SU-DHL-6 (cell line): ENCODE data around the gene BEND3.
A peak's percentile ranks its signal among the peaks of the same experiment; 100 is the strongest.

Experiments
- H2AFZ ChIP-seq: fragments of 200-600 bp; sonication (generic); 2 replicates; pipeline ENCODE4 v1.6.1; 2014; ENCODE audit warnings: low read depth, mild to moderate bottlenecking, moderate library complexity, mixed read lengths, antibody characterized with exemption, low read length; ENCODE audit not compliant: severe bottlenecking
- H3F3A ChIP-seq: fragments of 200-600 bp; shearing (Covaris generic); 2 replicates; pipeline ENCODE4 v1.6.0; 2016; ENCODE audit warnings: antibody characterized with exemption, mild to moderate bottlenecking; ENCODE audit not compliant: insufficient read depth
- H3K27ac ChIP-seq: fragments of 200-600 bp; sonication (generic); 2 replicates; pipeline ENCODE4 v1.5.1; 2016; ENCODE audit warnings: low read depth, mild to moderate bottlenecking, low read length, moderate library complexity, mixed read lengths
- H3K27me3 ChIP-seq: fragments of 200-600 bp; sonication (generic), shearing (Covaris generic); 2 replicates; pipeline ENCODE4 v1.6.0; 2014; ENCODE audit warnings: mild to moderate bottlenecking, low read length
- H3K36me3 ChIP-seq: fragments of 200-600 bp; sonication (generic); 2 replicates; pipeline ENCODE4 v1.6.1; 2014; ENCODE audit warnings: mild to moderate bottlenecking, low read length, mixed read lengths
- H3K4me2 ChIP-seq: fragments of 300-600, 200-600 bp; shearing (Covaris generic), sonication (generic); 2 replicates; pipeline ENCODE4 v1.6.0; 2014; ENCODE audit warnings: low read length, low read depth, mild to moderate bottlenecking; ENCODE audit not compliant: poor library complexity, severe bottlenecking
- H3K4me3 ChIP-seq: fragments of 200-600 bp; sonication (generic); 2 replicates; pipeline ENCODE4 v1.5.1; 2014; ENCODE audit warnings: antibody characterized with exemption, low read length, mild to moderate bottlenecking, mixed read lengths; ENCODE audit not compliant: insufficient read depth, poor library complexity, severe bottlenecking
- H3K79me2 ChIP-seq: fragments of 200-600 bp; sonication (generic); 2 replicates; pipeline ENCODE4 v1.6.1; 2014; ENCODE audit warnings: mild to moderate bottlenecking, low read length, moderate library complexity; ENCODE audit not compliant: insufficient read depth
- H3K9ac ChIP-seq: fragments of 200-600 bp; sonication (generic); 2 replicates; pipeline ENCODE4 v1.7.0; 2014; ENCODE audit warnings: mild to moderate bottlenecking, low read length
- H3K9me2 ChIP-seq: fragments of 200-600 bp; sonication (generic); replicated peaks from 2 replicates; pipeline ENCODE4 v1.6.1; 2014; ENCODE audit warnings: low read length; ENCODE audit not compliant: insufficient read depth
- H3K9me3 ChIP-seq: fragments of 200-600 bp; sonication (generic); 2 replicates; pipeline ENCODE4 v1.6.1; 2014; ENCODE audit warnings: low read length, mixed read lengths; ENCODE audit not compliant: insufficient read depth
- H4K20me1 ChIP-seq: fragments of 200-600 bp; sonication (generic); 2 replicates; pipeline ENCODE4 v1.6.1; 2014; ENCODE audit warnings: low read depth, mild to moderate bottlenecking, antibody characterized with exemption, low read length, moderate library complexity, mixed read lengths
- CTCF ChIP-seq: fragments of 200-600 bp; sonication (generic); IDR thresholded peaks from one replicate; pipeline ENCODE4 v1.5.1; 2017; ENCODE audit warnings: antibody characterized with exemption, mild to moderate bottlenecking, low read length, moderate library complexity; ENCODE audit not compliant: insufficient read depth, poor library complexity, severe bottlenecking
- EZH2phosphoT487 ChIP-seq: fragments of 200-600 bp; sonication (generic), shearing (Covaris generic); conservative IDR thresholded peaks from 2 replicates; pipeline ENCODE4 v1.6.1; 2018; ENCODE audit warnings: mild to moderate bottlenecking, antibody characterized with exemption, low read length, moderate library complexity, mixed read lengths

BEND3 gene

GRCh38 chr6:107132330-107132954 lies 17.1 kb upstream of the BEND3 start:
- H4K20me1 ChIP-seq: no peaks in the 10 kb centered on the region
- no peaks in the 10 kb centered on the region for H3F3A ChIP-seq
- no peak for TF ChIP-seq EZH2phosphoT487
- TF ChIP-seq CTCF: peak; percentile 44
- H3K36me3 ChIP-seq: no peaks in the 10 kb centered on the region
- no peaks in the 10 kb centered on the region for H3K9me2 ChIP-seq
- no peak overlapping the region for H3K27ac ChIP-seq
- H2AFZ ChIP-seq: no peak overlapping the region
- H3K4me3 ChIP-seq: no peak overlapping the region
- no peak overlapping the region for H3K9ac ChIP-seq
- no peaks in the 10 kb centered on the region for H3K79me2 ChIP-seq
- peak overlapping the region; percentile 15 for H3K4me2 ChIP-seq
- no peaks in the 10 kb centered on the region for H3K9me3 ChIP-seq
- no peaks in the 10 kb centered on the region for H3K27me3 ChIP-seq

GRCh38 chr6:107129370-107129925 lies 14.1 kb upstream of the BEND3 start:
- no peak overlapping the region for H3K9ac ChIP-seq
- H2AFZ ChIP-seq: no peak overlapping the region
- H4K20me1 ChIP-seq: no peaks in the 10 kb centered on the region
- TF ChIP-seq EZH2phosphoT487 (no peak), CTCF (no peak)
- H3K79me2 ChIP-seq: no peaks in the 10 kb centered on the region
- H3K27me3 ChIP-seq: no peaks in the 10 kb centered on the region
- H3K36me3 ChIP-seq: no peaks in the 10 kb centered on the region
- H3K9me3 ChIP-seq: no peaks in the 10 kb centered on the region
- no peaks in the 10 kb centered on the region for H3K9me2 ChIP-seq
- H3K4me2 ChIP-seq: no peak overlapping the region
- H3F3A ChIP-seq: no peaks in the 10 kb centered on the region
- no peak overlapping the region for H3K27ac ChIP-seq
- no peak overlapping the region for H3K4me3 ChIP-seq

- Histone ChIP-seq H3K27me3 (no peaks in the 10 kb centered on the region), H3K79me2 (no peaks in the 10 kb centered on the region), H2AFZ (no peak overlapping the region), H3F3A (no peaks in the 10 kb centered on the region), H3K4me2 (no peak overlapping the region), H3K27ac (no peak overlapping the region), H3K9me3 (no peaks in the 10 kb centered on the region), H3K36me3 (no peaks in the 10 kb centered on the region), H4K20me1 (no peaks in the 10 kb centered on the region), H3K4me3 (no peak overlapping the region), H3K9me2 (no peaks in the 10 kb centered on the region), H3K9ac (no peak overlapping the region)
- TF ChIP-seq EZH2phosphoT487 (no peak), CTCF (no peak)
Measured at GRCh38 chr6:107128577-107128976, 13.3 kb upstream of the BEND3 start.
